ENCODE results near the gene DOCK2. TPM values are rescaled to one million over a fixed set of nuclear protein-coding genes. Genes with fewer than 3 reads are reported as not detected.

The DOCK2 gene
- total RNA-seq, 1 experiment from 2014 or later, result 0.42 TPM

DNA sequence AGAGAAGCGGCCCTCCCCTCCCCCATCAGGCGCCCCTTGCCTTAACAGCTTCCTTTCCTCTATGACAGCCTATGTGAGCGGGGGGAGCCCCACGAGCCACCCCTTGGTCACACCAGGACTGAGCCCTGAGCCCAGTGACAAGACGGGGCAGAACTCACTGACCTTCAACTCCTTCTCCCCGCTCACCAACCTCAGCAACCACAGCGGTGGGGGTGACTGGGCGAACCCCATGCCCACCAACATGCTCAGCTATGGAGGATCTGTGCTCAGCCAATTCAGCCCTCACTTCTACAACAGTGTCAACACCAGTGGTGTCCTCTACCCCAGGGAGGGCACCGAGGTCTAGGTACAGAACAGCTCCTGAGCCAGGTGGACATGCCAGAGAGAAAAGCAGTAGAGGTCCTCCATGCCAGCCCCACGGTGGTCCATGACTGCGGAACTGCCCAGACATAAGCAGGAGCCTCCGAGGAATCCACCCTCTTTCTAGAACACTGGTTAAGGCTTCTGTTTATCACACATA lies 471.3 kb downstream of the DOCK2 start:
- TF ChIP-seq, protein P1, sequence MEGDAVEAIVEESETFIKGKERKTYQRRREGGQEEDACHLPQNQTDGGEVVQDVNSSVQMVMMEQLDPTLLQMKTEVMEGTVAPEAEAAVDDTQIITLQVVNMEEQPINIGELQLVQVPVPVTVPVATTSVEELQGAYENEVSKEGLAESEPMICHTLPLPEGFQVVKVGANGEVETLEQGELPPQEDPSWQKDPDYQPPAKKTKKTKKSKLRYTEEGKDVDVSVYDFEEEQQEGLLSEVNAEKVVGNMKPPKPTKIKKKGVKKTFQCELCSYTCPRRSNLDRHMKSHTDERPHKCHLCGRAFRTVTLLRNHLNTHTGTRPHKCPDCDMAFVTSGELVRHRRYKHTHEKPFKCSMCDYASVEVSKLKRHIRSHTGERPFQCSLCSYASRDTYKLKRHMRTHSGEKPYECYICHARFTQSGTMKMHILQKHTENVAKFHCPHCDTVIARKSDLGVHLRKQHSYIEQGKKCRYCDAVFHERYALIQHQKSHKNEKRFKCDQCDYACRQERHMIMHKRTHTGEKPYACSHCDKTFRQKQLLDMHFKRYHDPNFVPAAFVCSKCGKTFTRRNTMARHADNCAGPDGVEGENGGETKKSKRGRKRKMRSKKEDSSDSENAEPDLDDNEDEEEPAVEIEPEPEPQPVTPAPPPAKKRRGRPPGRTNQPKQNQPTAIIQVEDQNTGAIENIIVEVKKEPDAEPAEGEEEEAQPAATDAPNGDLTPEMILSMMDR (IDR thresholded peaks at IDR 0.05; ENCODE audit: unreplicated experiment), result no peak
- no TSS peak for BruUV-seq (replicated peaks)
- intact Hi-C loops (cut with micrococcal nuclease), result no loop called here
- no peak overlapping the region for H3K27ac Mint-ChIP-seq (ENCODE audit: low read depth, unreplicated experiment)
- ChIA-PET CTCF (interaction anchor here (1.0 to 1.2 kb wide), 3 partner anchors 7 to 75 kb away, joined by 3 to 8 read pairs (median 7); no protein-coding TSS in a partner anchor), POLR2A (no interaction called here)
- no peaks in the 10 kb centered on the region for H3K36me3 Mint-ChIP-seq (ENCODE audit: insufficient read depth, unreplicated experiment)
- H3K9me3 Mint-ChIP-seq (ENCODE audit: unreplicated experiment), result no peaks in the 10 kb centered on the region
- peaks cover 6% of the 10 kb centered on the region for H3K4me1 Mint-ChIP-seq (ENCODE audit: insufficient read depth, unreplicated experiment)
- no peaks in the 10 kb centered on the region for H3K27me3 Mint-ChIP-seq (ENCODE audit: insufficient read depth, unreplicated experiment)
- no peak for DNase-seq (ENCODE audit: unreplicated experiment)
- no peak overlapping the region for H3K4me3 Mint-ChIP-seq (ENCODE audit: unreplicated experiment)

DNA sequence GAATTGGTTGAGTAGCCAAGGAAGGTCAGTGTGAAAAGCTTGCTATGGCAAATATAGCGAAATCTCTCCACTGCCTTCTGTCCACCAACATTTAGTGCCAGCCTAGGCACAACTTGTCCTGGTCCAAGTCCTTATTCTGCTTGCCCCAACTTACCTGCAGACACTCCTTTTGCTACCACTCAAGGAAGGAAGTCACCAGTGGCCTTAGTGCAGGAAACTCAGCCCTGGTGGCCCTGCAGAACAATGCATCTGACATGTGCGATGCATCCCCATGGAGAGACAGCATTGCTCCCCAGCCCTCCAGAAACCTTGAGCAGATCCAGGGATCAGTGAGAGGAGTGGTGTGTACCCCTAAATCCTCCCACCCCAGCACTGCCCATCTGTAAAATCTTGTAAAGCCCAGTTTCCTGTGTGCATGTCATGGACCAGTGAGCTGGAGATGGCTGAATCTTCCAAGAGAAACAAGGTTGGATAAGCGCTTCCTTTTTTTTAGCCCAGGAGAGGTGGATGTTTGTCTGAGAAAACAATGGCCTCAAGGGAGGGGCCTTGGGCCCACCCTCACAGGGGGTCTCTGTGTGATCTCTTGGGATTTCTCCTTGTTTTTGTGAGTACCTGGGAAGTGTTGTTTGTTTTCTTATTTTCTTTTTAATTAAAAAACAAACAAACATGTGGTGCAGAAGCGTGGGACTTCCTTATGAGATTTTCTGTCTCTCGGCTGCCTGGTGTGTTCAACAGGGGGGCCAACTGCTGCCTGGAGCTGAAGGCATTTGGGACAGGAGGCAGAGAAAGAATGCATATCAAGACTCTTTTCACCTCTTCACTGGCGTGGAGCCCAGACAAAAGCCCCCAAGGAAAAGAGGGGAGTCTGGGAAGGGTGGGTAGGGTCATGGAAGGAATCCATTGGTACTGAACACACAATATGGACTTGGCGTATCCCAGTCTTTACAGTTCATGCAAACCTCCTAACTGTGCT lies 472.3 kb downstream of the DOCK2 start:
- ChIA-PET CTCF (interaction anchor here (0.6 to 6.6 kb wide), 5 partner anchors 8 to 74 kb away, joined by 3 to 53 read pairs (median 7); no protein-coding TSS in a partner anchor), POLR2A (no interaction called here)
- Mint-ChIP-seq H3K9me3 (ENCODE audit: unreplicated experiment) (no peaks in the 10 kb centered on the region), H3K4me1 (ENCODE audit: insufficient read depth, unreplicated experiment) (peaks cover 6% of the 10 kb centered on the region), H3K36me3 (ENCODE audit: insufficient read depth, unreplicated experiment) (no peaks in the 10 kb centered on the region), H3K27ac (ENCODE audit: low read depth, unreplicated experiment) (no peak overlapping the region), H3K27me3 (ENCODE audit: insufficient read depth, unreplicated experiment) (no peaks in the 10 kb centered on the region), H3K4me3 (ENCODE audit: unreplicated experiment) (no peak overlapping the region)
- no TSS peak for BruUV-seq (replicated peaks)
- DNase-seq (ENCODE audit: unreplicated experiment), result no peak
- TF ChIP-seq, protein P1 (IDR thresholded peaks at IDR 0.05; ENCODE audit: unreplicated experiment), result no peak
- intact Hi-C loops (cut with micrococcal nuclease), result no loop called here

DNA sequence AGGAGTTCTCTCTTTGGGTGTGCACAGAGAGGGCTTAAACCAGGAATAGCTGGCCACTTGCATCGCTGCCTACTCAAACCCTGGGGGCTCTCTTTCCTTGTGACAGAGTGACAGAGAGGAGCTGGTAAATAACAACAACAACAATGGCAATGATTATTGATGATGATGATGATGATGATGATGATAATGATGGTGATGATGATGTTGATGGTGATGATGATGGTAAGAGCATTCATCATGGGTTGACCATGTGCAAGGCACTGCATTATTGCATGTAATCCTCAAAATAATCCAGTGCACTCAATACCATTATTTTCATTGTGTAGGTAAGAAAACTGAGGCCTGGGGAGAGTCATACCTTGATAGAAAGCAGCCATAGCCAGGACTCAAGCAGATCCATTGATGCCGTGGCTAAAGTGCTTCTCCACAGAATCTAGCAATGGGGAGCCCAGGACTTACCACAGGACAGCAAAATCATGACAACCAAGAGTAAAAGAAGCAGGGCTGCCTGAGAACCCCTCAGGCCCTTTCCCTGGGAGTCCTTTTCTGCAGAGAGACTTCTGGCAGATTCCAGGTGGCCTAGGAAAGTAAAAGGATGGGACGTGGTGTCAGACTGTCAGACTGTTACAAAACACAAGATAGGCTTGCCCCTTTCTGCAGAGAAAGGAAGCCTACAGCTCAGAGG lies 473.5 kb downstream of the DOCK2 start:
- BruUV-seq (replicated peaks), result no TSS peak
- intact Hi-C loops (cut with micrococcal nuclease), result no loop called here

More for the DNA sequence above, 473.5 kb downstream of the DOCK2 start:
- Mint-ChIP-seq H3K27me3 (ENCODE audit: insufficient read depth, unreplicated experiment) (no peaks in the 10 kb centered on the region), H3K27ac (ENCODE audit: low read depth, unreplicated experiment) (no peak overlapping the region), H3K4me1 (ENCODE audit: insufficient read depth, unreplicated experiment) (peaks cover under 1% of the 10 kb centered on the region), H3K9me3 (ENCODE audit: unreplicated experiment) (peaks cover 9% of the 10 kb centered on the region), H3K36me3 (ENCODE audit: insufficient read depth, unreplicated experiment) (no peaks in the 10 kb centered on the region), H3K4me3 (ENCODE audit: unreplicated experiment) (no peak overlapping the region)
- TF ChIP-seq, protein P1 (IDR thresholded peaks at IDR 0.05; ENCODE audit: unreplicated experiment), result no peak
- ChIA-PET CTCF (interaction anchor here (0.6 to 6.6 kb wide), 8 partner anchors 11 to 527 kb away, joined by 3 to 53 read pairs (median 4); no protein-coding TSS in a partner anchor), POLR2A (no interaction called here)
- no peak for DNase-seq (ENCODE audit: unreplicated experiment)
